GM18526 (cell line): ENCODE data around the gene CAPN10.

Source experiments
- POLR2A ChIP-seq: IDR thresholded peaks from 3 replicates; pipeline ENCODE4 v1.6.1; 2011; ENCODE audit not compliant: insufficient read length; ENCODE audit errors: extremely low read depth

The CAPN10 gene

GRCh38 chr2:240630771-240631547 is 44.4 kb downstream of the CAPN10 start:
- no peak for TF ChIP-seq POLR2A

GRCh38 chr2:240631548-240632305 is 45.2 kb downstream of the CAPN10 start:
- TF ChIP-seq POLR2A: no peak

- TF ChIP-seq POLR2A: no peak
Observed at GRCh38 chr2:240632306-240632721, 45.8 kb downstream of the CAPN10 start.

GRCh38 chr2:240635121-240635997 is 48.8 kb downstream of the CAPN10 start:
- TF ChIP-seq POLR2A: no peak

- TF ChIP-seq POLR2A: no peak
Observed at GRCh38 chr2:240635998-240636547, 49.5 kb downstream of the CAPN10 start.

GRCh38 chr2:240636563-240637115 is 50.1 kb downstream of the CAPN10 start:
- no peak for TF ChIP-seq POLR2A

GRCh38 chr2:240637116-240637900 is 50.8 kb downstream of the CAPN10 start:
- TF ChIP-seq POLR2A: no peak

- no peak for TF ChIP-seq POLR2A
Observed at GRCh38 chr2:240637901-240638345, 51.4 kb downstream of the CAPN10 start.

GRCh38 chr2:240638512-240639160 is 52.1 kb downstream of the CAPN10 start:
- no peak for TF ChIP-seq POLR2A

GRCh38 chr2:240639566-240639965 is 53.0 kb downstream of the CAPN10 start:
- TF ChIP-seq POLR2A: no peak

GRCh38 chr2:240640939-240641338 is 54.4 kb downstream of the CAPN10 start:
- no peak for TF ChIP-seq POLR2A

- TF ChIP-seq POLR2A: no peak
Observed at GRCh38 chr2:240642061-240642805, 55.7 kb downstream of the CAPN10 start.

- no peak for TF ChIP-seq POLR2A
Observed at GRCh38 chr2:240642806-240643092, 56.2 kb downstream of the CAPN10 start.
